Mucosa of gallbladder (tissue), 1 donor: ENCODE results near the gene ABCB4. TPM values are rescaled to one million over a fixed set of nuclear protein-coding genes. Genes with fewer than 3 reads are reported as not detected.

Experiments used
- DNase-seq: peaks from one replicate; pipeline ENCODE4 v3.0.0-alpha.2; 2020; ENCODE audit warnings: low spot score
- total RNA-seq: library from RNA; stranded (reverse); gene quantifications from one replicate; pipeline ENCODE4 v1.2.1, GENCODE V29; 2021
- donor health status: DM: no; HTN: no; CAD: no.

Gene ABCB4
- 2.0 TPM for total RNA-seq

GRCh38 chr7:87475359-87476178, at the start of gene ABCB4:
Gene ABCB4 (minus strand): TSS chr7:87475680. CDS start chr7:87475465, 215 bp downstream.
- DNase-seq = no peak

GRCh38 chr7:87518735-87519134, 43.3 kb upstream of the ABCB4 start:
- DNase-seq = no peak

GRCh38 chr7:87517891-87518290, 42.4 kb upstream of the ABCB4 start:
- no peak for DNase-seq

- no peak for DNase-seq
Observed at GRCh38 chr7:87517136-87517815, 41.8 kb upstream of the ABCB4 start.

GRCh38 chr7:87513735-87514335, 38.4 kb upstream of the ABCB4 start:
- no peak for DNase-seq

GRCh38 chr7:87512906-87513305, 37.4 kb upstream of the ABCB4 start:
- DNase-seq = no peak

- DNase-seq = no peak
Observed at GRCh38 chr7:87511510-87511909, 36.0 kb upstream of the ABCB4 start.

GRCh38 chr7:87510411-87510875, 35.0 kb upstream of the ABCB4 start:
- DNase-seq = no peak

- no peak for DNase-seq
Observed at GRCh38 chr7:87507446-87507845, 32.0 kb upstream of the ABCB4 start.

GRCh38 chr7:87506246-87507180, 31.0 kb upstream of the ABCB4 start:
- no peak for DNase-seq

- DNase-seq = no peak
Observed at GRCh38 chr7:87505557-87506245, 30.2 kb upstream of the ABCB4 start.

- no peak for DNase-seq
Observed at GRCh38 chr7:87505122-87505521, 29.6 kb upstream of the ABCB4 start.

- no peak for DNase-seq
Observed at GRCh38 chr7:87499494-87499893, 24.0 kb upstream of the ABCB4 start.

- DNase-seq = no peak
Observed at GRCh38 chr7:87498893-87499292, 23.4 kb upstream of the ABCB4 start.

GRCh38 chr7:87497482-87497881, 22.0 kb upstream of the ABCB4 start:
- no peak for DNase-seq

GRCh38 chr7:87495366-87495765, 19.9 kb upstream of the ABCB4 start:
- DNase-seq = no peak

GRCh38 chr7:87494454-87494853, 19.0 kb upstream of the ABCB4 start:
- DNase-seq = no peak

- no peak for DNase-seq
Observed at GRCh38 chr7:87483131-87483530, 7.7 kb upstream of the ABCB4 start.

- DNase-seq = no peak
Observed at GRCh38 chr7:87482115-87482514, 6.6 kb upstream of the ABCB4 start.

- DNase-seq = no peak
Observed at GRCh38 chr7:87480386-87480785, 4.9 kb upstream of the ABCB4 start.

GRCh38 chr7:87479951-87480350, 4.5 kb upstream of the ABCB4 start:
- no peak for DNase-seq
